T-helper 2 cell treated with Interferon-gamma antibody and Interleukin-4, amounts not matched to agents 100 ng/mL and 5 ng/mL, for 36 hours (primary cell): ENCODE data around the gene ZFR2. TPM values are rescaled to one million over a fixed set of nuclear protein-coding genes. Genes with fewer than 3 reads are reported as not detected.
"Not testable (repeated sequence)": the region's sequence is repeated elsewhere in the genome, so short reads cannot be mapped to it uniquely, and the experiment has no call there.

Experiments
- intact Hi-C: fragments of 100-400 bp; cut with micrococcal nuclease; formaldehyde crosslinking; loops from one replicate; pipeline ENCODE4 v1.15.1; 2023
- total RNA-seq: library from RNA; stranded (reverse); gene quantifications from 2 replicates; pipeline ENCODE4 v1.2.3, GENCODE V29; 2022

ZFR2 gene
- total RNA-seq, 1 donor from 2014 or later = 0.30 TPM

- intact Hi-C loops = not testable (repeated sequence)
Measured at GRCh38 chr19:3874695-3875094, 5.9 kb upstream of the ZFR2 start.

GRCh38 chr19:3873151-3873550, 4.3 kb upstream of the ZFR2 start:
- intact Hi-C loops = no loop called here

GRCh38 chr19:3867971-3868769, 668 bp downstream of the ZFR2 start:
- intact Hi-C loops = no loop called here

GRCh38 chr19:3866910-3867638, 1.8 kb downstream of the ZFR2 start:
- intact Hi-C loops = no loop called here

- intact Hi-C loops = no loop called here
Measured at GRCh38 chr19:3863648-3864047, 5.2 kb downstream of the ZFR2 start.

GRCh38 chr19:3862826-3863500, 5.9 kb downstream of the ZFR2 start:
- intact Hi-C loops = no loop called here

- intact Hi-C loops = no loop called here
Measured at GRCh38 chr19:3860499-3860898, 8.3 kb downstream of the ZFR2 start.

GRCh38 chr19:3857449-3858003, 11.3 kb downstream of the ZFR2 start:
- intact Hi-C loops = no loop called here

- intact Hi-C loops = no loop called here
Measured at GRCh38 chr19:3855320-3855719, 13.5 kb downstream of the ZFR2 start.

GRCh38 chr19:3852614-3853254, 16.1 kb downstream of the ZFR2 start:
- intact Hi-C loops = no loop called here

- intact Hi-C loops = no loop called here
Measured at GRCh38 chr19:3852177-3852511, 16.7 kb downstream of the ZFR2 start.

- intact Hi-C loops = no loop called here
Measured at GRCh38 chr19:3851254-3852176, 17.3 kb downstream of the ZFR2 start.

GRCh38 chr19:3850320-3850972, 18.4 kb downstream of the ZFR2 start:
- intact Hi-C loops = no loop called here

GRCh38 chr19:3849787-3850186, 19.1 kb downstream of the ZFR2 start:
- intact Hi-C loops = no loop called here

GRCh38 chr19:3849092-3849491, 19.7 kb downstream of the ZFR2 start:
- intact Hi-C loops = no loop called here

- intact Hi-C loops = no loop called here
Measured at GRCh38 chr19:3844596-3844995, 24.2 kb downstream of the ZFR2 start.

GRCh38 chr19:3842948-3843347, 25.9 kb downstream of the ZFR2 start:
- intact Hi-C loops = no loop called here

- intact Hi-C loops = no loop called here
Measured at GRCh38 chr19:3840804-3841203, 28.0 kb downstream of the ZFR2 start.

GRCh38 chr19:3839941-3840340, 28.9 kb downstream of the ZFR2 start:
- intact Hi-C loops = no loop called here

- intact Hi-C loops = no loop called here
Measured at GRCh38 chr19:3838661-3839060, 30.2 kb downstream of the ZFR2 start.
